Measurements from ENCODE around the gene SH3BGR. TPM values are rescaled to one million over a fixed set of nuclear protein-coding genes. Genes with fewer than 3 reads are reported as not detected.
A peak's percentile ranks its signal among the peaks of the same experiment; 100 is the strongest.
"Not testable (repeated sequence)": the region's sequence is repeated elsewhere in the genome, so short reads cannot be mapped to it uniquely, and the experiment has no call there.

Gene SH3BGR
- polyA plus RNA-seq (2012; ENCODE audit: low read depth, missing spikeins), result 3.3 TPM

DNA sequence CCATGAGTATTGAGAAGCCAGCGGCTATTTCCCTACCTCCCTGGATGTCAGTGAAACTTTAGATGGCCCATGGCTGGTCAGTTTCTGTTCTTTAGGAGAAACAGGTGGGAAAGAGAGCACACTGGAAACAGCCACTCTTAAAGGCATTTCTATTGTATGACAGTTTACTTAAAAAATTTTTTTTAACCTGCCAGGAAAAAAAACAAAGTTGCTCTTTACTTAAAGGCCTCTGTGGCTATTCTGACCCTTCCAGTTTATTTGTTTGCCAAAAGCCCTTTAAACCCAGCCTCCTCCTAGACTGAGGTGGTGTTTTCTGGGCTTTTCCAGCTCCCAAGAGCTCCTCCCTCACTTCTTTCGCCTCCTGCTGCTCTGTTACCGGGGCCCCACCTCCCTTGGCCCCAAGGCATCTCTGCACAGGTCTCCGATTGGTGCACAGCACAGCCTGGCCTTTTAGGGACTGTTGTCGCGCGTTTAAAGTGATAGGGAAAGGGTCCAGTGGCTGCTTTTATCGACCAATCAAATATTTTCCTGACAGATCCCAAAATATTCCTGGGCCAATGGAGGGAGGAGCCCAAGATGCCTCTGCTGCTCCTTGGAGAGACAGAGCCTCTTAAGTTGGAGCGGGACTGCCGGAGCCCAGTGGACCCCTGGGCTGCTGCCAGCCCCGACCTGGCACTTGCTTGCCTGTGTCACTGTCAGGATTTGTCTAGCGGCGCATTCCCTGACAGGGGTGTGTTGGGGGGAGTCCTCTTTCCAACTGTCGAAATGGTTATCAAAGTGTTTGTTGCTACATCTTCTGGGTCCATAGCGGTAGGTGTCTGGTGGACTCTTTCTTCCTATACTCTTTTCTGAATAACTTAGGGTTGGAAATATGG, at the start of gene SH3BGR:
Gene SH3BGR, plus strand, starts transcription at position 639 of the 875 bp plus-strand sequence. Its CDS starts 127 bp downstream, at position 766.
- FAIRE-seq (no peak), DNase-seq (ENCODE audit: insufficient read length, low spot score) (no peak)
- no peak for TF ChIP-seq POU2F2 (IDR thresholded peaks at IDR 0.05; ENCODE audit: low read depth, low read length)
- no peak for TF ChIP-seq SPI1 (IDR thresholded peaks at IDR 0.05; ENCODE audit: low read depth, low read length)
- TF ChIP-seq PAX5 (IDR thresholded peaks at IDR 0.05; ENCODE audit: insufficient read depth, low read length, severe bottlenecking), result no peak
- TF ChIP-seq TAF1 (IDR thresholded peaks at IDR 0.05; ENCODE audit: low read depth, low read length), result no peak
- TF ChIP-seq POLR2A (IDR thresholded peaks at IDR 0.05; ENCODE audit: low read depth, low read length), result no peak
- TF ChIP-seq POLR2AphosphoS5 (IDR thresholded peaks at IDR 0.05; ENCODE audit: low read depth, low read length), result no peak

DNA sequence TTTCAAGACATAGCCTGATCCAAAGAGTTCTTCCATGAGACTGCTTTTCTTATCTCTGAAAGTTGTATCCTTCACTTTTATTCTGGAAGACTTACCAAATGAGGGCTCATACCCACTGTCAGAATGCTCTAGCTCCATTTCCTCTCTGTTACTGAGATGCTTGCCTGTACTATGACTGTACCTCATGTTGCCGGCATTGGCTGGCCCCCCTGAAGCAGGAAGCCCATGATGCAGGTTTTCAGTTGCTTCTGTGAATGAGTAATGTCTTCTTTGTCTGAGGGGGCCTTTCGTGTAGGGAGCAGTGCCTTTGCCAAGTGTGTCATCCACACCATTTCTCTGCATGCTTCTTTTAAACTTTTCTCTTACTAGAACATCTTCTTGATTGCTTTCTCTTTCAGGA, 45.7 kb upstream of the SH3BGR start:
- TF ChIP-seq TAF1 (IDR thresholded peaks at IDR 0.05; ENCODE audit: low read depth, low read length) (no peak), POLR2A (IDR thresholded peaks at IDR 0.05; ENCODE audit: low read depth, low read length) (no peak), SPI1 (IDR thresholded peaks at IDR 0.05; ENCODE audit: low read depth, low read length) (no peak), POLR2AphosphoS5 (IDR thresholded peaks at IDR 0.05; ENCODE audit: low read depth, low read length) (no peak), PAX5 (IDR thresholded peaks at IDR 0.05; ENCODE audit: insufficient read depth, low read length, severe bottlenecking) (no peak)
- no peak for FAIRE-seq
- no peak for DNase-seq (ENCODE audit: insufficient read length, low spot score)

DNA sequence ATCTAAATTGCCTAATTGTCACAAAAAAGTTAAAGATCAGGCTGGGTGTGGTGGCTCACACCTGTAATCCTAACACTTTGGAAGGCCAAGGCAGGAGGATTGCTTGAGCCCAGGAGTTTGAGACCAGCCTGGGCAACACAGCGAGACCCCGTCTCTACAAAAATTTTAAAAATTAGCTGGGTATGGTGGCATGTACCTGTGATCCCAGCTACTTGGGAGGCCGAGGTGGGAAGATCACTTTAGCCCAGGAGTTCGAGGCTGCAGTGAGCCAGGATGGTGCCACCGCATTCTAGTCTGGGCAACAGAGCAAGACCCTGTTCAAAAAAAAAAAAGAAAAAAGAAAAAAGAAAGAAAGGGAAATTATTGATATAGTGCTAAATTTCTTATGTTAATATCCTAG, 32.6 kb upstream of the SH3BGR start:
- not testable (repeated sequence) for FAIRE-seq; DNase-seq (ENCODE audit: insufficient read length, low spot score)

DNA sequence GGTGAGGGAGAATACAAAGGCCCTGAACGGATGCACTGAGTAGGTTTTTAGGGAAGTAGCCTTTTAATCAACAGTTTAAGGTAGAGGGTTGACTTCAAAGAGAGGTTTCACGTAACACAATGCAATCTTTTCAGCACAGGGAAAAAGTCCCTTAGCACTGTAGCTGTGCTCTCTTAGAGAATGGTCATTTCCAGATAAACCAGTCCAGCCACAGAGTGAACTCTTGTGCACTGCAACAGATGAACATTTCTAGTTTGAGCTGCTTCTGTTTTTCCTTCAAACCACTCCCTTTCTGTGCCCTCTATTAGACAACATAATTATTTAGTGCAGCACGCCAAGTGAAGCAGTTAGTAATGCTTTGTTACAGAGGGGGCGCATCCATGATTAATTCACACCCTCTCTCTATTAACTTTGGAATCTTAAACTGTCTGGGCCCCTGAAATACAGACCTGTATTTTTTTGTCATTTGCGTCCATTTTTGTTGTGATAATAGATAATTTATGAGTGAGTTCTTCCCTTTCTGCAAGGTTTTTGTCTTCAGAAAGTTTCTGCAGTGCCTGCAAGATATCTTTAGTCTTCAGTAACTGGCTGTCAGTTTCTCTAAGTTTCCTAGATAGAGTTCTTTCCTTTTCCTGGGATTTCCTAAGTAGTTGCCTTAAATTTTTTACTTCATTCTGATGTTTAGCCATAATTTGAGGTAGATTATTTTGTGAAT, 29.1 kb upstream of the SH3BGR start:
- FAIRE-seq, result no peak
- DNase-seq (ENCODE audit: insufficient read length, low spot score), result no peak
- TF ChIP-seq SPI1 (IDR thresholded peaks at IDR 0.05; ENCODE audit: low read depth, low read length), result peak; percentile 19; the same call in 1 of the 2 replicates
- no peak for TF ChIP-seq POLR2A (IDR thresholded peaks at IDR 0.05; ENCODE audit: low read depth, low read length)

DNA sequence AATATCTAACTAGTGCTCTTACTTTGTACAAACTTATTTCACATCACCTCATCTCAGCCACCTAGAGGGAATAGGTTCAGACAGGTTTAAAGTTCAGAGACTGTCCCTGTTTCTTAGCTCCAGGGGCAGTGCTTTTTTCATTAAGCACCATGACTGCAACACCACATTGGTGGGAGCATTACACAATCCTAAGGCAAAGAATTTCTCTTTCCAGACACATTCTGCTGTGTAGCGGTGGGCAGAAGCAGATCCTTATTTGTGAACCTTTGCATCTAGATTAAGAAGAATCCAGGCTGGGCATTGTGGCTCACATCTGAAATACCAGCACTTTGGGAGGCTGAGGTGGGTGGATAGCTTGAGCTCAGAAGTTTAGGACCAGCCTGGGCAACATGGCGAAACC, 22.3 kb upstream of the SH3BGR start:
- no peak for DNase-seq (ENCODE audit: insufficient read length, low spot score)
- TF ChIP-seq SPI1 (IDR thresholded peaks at IDR 0.05; ENCODE audit: low read depth, low read length) (no peak), POLR2AphosphoS5 (IDR thresholded peaks at IDR 0.05; ENCODE audit: low read depth, low read length) (no peak), POU2F2 (IDR thresholded peaks at IDR 0.05; ENCODE audit: low read depth, low read length) (no peak), POLR2A (IDR thresholded peaks at IDR 0.05; ENCODE audit: low read depth, low read length) (no peak), PAX5 (IDR thresholded peaks at IDR 0.05; ENCODE audit: insufficient read depth, low read length, severe bottlenecking) (no peak), TAF1 (IDR thresholded peaks at IDR 0.05; ENCODE audit: low read depth, low read length) (no peak)
- no peak for FAIRE-seq

DNA sequence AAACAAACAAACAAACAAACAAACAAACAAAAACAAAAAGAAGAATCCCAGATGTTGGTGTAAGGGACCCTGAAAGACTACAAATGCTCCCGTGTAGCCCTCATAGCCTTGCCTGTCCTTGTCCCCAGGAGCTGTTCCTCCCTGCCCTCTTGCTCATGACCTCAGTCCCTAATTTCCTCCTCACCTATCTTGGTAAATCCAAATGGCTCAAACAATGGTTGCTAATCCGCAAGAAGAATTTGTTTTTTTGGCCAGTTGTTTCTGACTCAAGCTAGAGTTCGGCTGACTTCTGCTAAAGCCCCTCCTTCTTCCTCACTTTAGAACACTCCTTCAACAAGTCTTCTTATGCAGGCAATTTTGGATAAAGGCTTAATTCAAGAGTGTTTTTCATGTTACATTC, 21.8 kb upstream of the SH3BGR start:
- no peak for DNase-seq (ENCODE audit: insufficient read length, low spot score)
- FAIRE-seq, result no peak
- TF ChIP-seq POU2F2 (IDR thresholded peaks at IDR 0.05; ENCODE audit: low read depth, low read length) (no peak), PAX5 (IDR thresholded peaks at IDR 0.05; ENCODE audit: insufficient read depth, low read length, severe bottlenecking) (no peak), SPI1 (IDR thresholded peaks at IDR 0.05; ENCODE audit: low read depth, low read length) (no peak), TAF1 (IDR thresholded peaks at IDR 0.05; ENCODE audit: low read depth, low read length) (no peak), POLR2A (IDR thresholded peaks at IDR 0.05; ENCODE audit: low read depth, low read length) (no peak), POLR2AphosphoS5 (IDR thresholded peaks at IDR 0.05; ENCODE audit: low read depth, low read length) (no peak)

DNA sequence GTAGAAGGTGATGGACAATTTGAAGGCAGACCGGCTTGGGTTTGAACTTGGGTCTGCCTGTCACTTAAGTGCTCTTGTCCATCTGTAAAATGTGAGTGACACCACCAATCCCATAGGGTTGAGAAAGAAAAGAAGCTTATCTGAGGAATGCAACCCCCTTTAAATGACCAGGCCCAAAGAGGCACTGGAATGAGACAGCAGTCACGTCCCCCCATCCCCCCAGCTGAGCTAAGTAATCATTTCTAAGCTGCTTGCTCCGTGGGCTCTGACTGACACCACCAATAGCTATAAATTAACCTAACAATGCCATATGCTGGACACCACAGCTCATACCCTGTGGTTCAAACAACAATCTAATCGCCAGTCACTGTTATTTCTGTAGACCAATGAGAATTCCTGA, 21.3 kb upstream of the SH3BGR start:
- no peak for TF ChIP-seq POLR2AphosphoS5 (IDR thresholded peaks at IDR 0.05; ENCODE audit: low read depth, low read length)
- TF ChIP-seq POLR2A (IDR thresholded peaks at IDR 0.05; ENCODE audit: low read depth, low read length), result no peak
- no peak for TF ChIP-seq POU2F2 (IDR thresholded peaks at IDR 0.05; ENCODE audit: low read depth, low read length)
- TF ChIP-seq TAF1 (IDR thresholded peaks at IDR 0.05; ENCODE audit: low read depth, low read length), result no peak
- no peak for TF ChIP-seq SPI1 (IDR thresholded peaks at IDR 0.05; ENCODE audit: low read depth, low read length)
- TF ChIP-seq PAX5 (IDR thresholded peaks at IDR 0.05; ENCODE audit: insufficient read depth, low read length, severe bottlenecking), result no peak
- no peak for DNase-seq (ENCODE audit: insufficient read length, low spot score)
- no peak for FAIRE-seq

DNA sequence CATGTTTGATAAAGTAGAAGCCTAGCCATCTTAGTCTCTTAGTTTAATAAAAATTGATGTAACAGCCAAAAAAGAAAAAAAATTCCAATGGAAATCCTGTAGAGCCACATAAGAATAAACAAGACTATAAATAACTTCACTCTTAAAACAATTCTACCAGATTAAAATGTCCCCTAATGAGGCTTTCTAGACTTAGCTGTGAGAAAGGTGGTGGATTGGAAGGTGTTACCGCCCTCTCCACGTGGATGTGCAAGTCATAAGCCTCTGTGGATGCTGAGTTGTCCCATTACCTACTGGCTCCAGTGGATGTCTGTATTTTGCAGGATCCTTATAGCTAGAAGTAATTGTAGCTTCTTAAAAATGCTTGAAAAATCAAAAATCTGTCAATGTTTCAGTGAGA, 20.8 kb upstream of the SH3BGR start:
- FAIRE-seq, result no peak
- no peak for DNase-seq (ENCODE audit: insufficient read length, low spot score)
- TF ChIP-seq POLR2AphosphoS5 (IDR thresholded peaks at IDR 0.05; ENCODE audit: low read depth, low read length) (no peak), SPI1 (IDR thresholded peaks at IDR 0.05; ENCODE audit: low read depth, low read length) (no peak), POLR2A (IDR thresholded peaks at IDR 0.05; ENCODE audit: low read depth, low read length) (no peak), PAX5 (IDR thresholded peaks at IDR 0.05; ENCODE audit: insufficient read depth, low read length, severe bottlenecking) (no peak), TAF1 (IDR thresholded peaks at IDR 0.05; ENCODE audit: low read depth, low read length) (no peak), POU2F2 (IDR thresholded peaks at IDR 0.05; ENCODE audit: low read depth, low read length) (no peak)

DNA sequence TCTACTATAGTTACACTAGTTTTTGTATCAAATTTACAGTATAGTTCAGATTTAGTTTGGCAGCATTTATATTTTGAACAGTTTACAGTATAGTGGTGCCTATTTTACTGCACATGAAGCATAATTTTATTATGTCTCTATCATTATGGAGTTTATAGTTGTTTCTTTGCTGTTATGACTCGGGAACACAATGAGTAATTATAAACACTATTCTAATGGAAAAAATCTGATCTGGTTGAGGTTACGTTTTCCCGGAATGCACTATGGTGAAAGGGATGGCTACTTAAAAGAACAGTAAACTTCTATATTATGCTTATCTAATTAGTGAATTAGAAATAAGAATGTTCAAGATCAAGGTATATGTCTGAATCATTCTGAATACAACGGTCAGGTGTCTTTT, 16.8 kb upstream of the SH3BGR start:
- FAIRE-seq, result no peak
- no peak for DNase-seq (ENCODE audit: insufficient read length, low spot score)
- TF ChIP-seq SPI1 (IDR thresholded peaks at IDR 0.05; ENCODE audit: low read depth, low read length), result no peak
- TF ChIP-seq POU2F2 (IDR thresholded peaks at IDR 0.05; ENCODE audit: low read depth, low read length), result no peak
- no peak for TF ChIP-seq POLR2A (IDR thresholded peaks at IDR 0.05; ENCODE audit: low read depth, low read length)
- TF ChIP-seq TAF1 (IDR thresholded peaks at IDR 0.05; ENCODE audit: low read depth, low read length), result no peak
- no peak for TF ChIP-seq POLR2AphosphoS5 (IDR thresholded peaks at IDR 0.05; ENCODE audit: low read depth, low read length)

DNA sequence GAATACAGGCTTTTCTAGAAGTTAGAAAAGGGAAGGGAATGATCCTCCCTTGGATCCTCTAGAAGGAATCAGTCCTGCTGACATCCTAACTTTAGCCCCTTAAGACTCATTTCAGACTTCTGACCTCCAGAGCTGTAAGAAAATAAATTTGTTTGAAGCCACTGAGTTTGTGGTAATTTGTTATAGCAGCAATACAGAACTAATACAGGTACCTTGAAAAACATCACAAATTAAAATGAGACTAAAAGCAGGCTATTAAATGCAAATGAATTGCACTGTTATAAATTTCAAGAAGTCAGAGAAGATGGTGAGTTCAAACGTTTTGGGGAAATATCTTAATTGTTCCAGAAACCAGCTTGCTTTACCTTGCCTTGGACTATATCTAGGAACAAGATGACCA, 12.5 kb upstream of the SH3BGR start:
- FAIRE-seq (no peak), DNase-seq (ENCODE audit: insufficient read length, low spot score) (no peak)
- TF ChIP-seq POU2F2 (IDR thresholded peaks at IDR 0.05; ENCODE audit: low read depth, low read length) (no peak), PAX5 (IDR thresholded peaks at IDR 0.05; ENCODE audit: insufficient read depth, low read length, severe bottlenecking) (no peak), TAF1 (IDR thresholded peaks at IDR 0.05; ENCODE audit: low read depth, low read length) (no peak), POLR2AphosphoS5 (IDR thresholded peaks at IDR 0.05; ENCODE audit: low read depth, low read length) (no peak), SPI1 (IDR thresholded peaks at IDR 0.05; ENCODE audit: low read depth, low read length) (no peak)
